HG03066 (cell line): ENCODE data around the gene CCZ1B.
"Not testable (repeated sequence)": the region's sequence is repeated elsewhere in the genome, so short reads cannot be mapped to it uniquely, and the experiment has no call there.

Source experiments
- ATAC-seq: cut with Tn5 transposase; IDR thresholded peaks from one replicate; pipeline ENCODE4 v1.9.1; 2021; ENCODE audit warnings: low read depth; ENCODE audit not compliant: unreplicated experiment

The CCZ1B gene

GRCh38 chr7:6749335-6749734, 76.7 kb downstream of the CCZ1B start:
- ATAC-seq: not testable (repeated sequence)
